ENCODE results near the gene REXO2. TPM values are rescaled to one million over a fixed set of nuclear protein-coding genes. Genes with fewer than 3 reads are reported as not detected.

Gene REXO2
- total RNA-seq, 2 experiments from 2014 or later, result 73.4 to 77.7 TPM

DNA sequence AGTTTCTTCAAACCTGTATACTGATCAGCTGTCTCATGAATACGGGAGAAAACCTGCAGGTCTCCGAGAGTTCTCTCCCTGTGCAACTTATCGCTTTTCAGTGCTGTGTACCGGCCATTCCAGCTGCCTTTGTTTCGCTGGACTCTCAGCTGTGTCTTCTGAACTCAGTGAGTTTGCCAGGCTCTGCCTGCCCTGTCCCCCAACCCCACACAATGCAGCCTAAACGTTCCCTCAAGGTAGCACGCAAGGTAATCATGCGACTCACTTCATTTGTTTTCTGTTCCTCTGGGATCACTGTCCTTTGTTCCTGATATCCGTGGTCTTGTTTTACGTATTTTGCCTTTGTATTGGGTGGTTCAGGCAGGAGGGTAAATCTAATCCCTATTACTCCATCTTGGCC lies 25.3 kb upstream of the REXO2 start:
- H3K27me3 Mint-ChIP-seq, result no peaks in the 10 kb centered on the region
- no peak overlapping the region for H3K4me3 Mint-ChIP-seq
- no peaks in the 10 kb centered on the region for H3K9me3 Mint-ChIP-seq
- ChIA-PET CTCF (no interaction called here), POLR2A (no interaction called here)
- H3K36me3 Mint-ChIP-seq (ENCODE audit: low read depth), result peaks cover 17% of the 10 kb centered on the region
- DNase-seq, result no peak
- no peak overlapping the region for H3K27ac Mint-ChIP-seq
- peaks cover 5% of the 10 kb centered on the region for H3K4me1 Mint-ChIP-seq

DNA sequence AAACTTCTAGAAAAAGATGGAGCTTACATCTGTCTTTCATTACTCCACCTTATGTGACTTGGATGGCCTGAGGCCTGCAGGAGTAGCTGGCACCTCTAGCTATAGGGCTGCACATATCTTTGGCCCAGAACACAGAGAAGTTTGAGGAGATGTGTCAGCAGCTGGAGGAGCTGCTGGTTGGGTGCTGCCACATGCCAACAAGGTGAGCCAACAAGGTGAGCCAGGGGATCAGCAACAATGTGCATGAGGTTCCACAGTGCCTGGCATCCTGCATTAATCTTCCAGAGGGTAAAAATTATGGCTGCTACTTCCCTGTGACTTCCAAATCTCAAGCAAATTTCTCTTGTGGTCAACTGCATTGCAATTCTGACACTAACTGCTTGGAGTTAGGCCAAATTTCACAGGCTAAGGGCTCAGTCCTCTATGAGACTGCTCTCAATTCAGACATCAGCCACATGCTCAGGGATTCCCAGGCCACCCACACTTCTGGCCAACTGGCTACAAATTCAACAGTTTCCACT lies 22.8 kb upstream of the REXO2 start:
- peaks cover 2% of the 10 kb centered on the region for H3K36me3 Mint-ChIP-seq (ENCODE audit: low read depth)
- H3K9me3 Mint-ChIP-seq, result no peaks in the 10 kb centered on the region
- DNase-seq, result no peak
- no peak overlapping the region for H3K4me3 Mint-ChIP-seq
- ChIA-PET CTCF (interaction anchor here (0.6 kb wide), 1 partner anchor 26 kb away, joined by 4 read pairs; no protein-coding TSS in a partner anchor), POLR2A (no interaction called here)
- H3K27ac Mint-ChIP-seq, result no peak overlapping the region
- peaks cover 1% of the 10 kb centered on the region for H3K4me1 Mint-ChIP-seq
- no peaks in the 10 kb centered on the region for H3K27me3 Mint-ChIP-seq

DNA sequence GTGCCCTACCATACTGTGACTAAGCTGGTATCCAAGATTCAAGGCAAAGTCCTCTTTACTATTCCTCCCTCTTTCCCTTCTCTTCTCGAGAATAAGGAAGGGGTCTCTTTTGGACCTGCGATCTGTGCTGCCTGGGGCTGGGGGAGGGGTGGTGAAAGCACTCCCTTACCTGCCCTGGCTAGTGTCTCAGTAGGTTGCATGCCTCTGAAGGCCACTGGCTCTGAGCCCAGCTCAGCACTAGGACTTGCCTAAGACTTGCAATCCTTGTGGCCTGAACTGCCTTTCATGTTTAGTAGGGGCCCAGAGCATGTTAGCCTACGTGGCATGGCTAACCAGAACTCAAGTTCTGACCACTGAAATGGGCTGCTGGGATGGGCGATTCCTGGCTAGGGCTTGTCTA lies 13.0 kb upstream of the REXO2 start:
- H3K9me3 Mint-ChIP-seq, result peaks cover 3% of the 10 kb centered on the region
- H3K4me3 Mint-ChIP-seq, result no peak overlapping the region
- H3K4me1 Mint-ChIP-seq, result peaks cover 7% of the 10 kb centered on the region
- H3K36me3 Mint-ChIP-seq (ENCODE audit: low read depth), result peaks cover 4% of the 10 kb centered on the region
- H3K27ac Mint-ChIP-seq, result no peak overlapping the region
- ChIA-PET POLR2A (no interaction called here), CTCF (interaction anchor here (1.1 kb wide), 1 partner anchor 13 kb away, joined by 4 read pairs; the partner anchor contains the start of gene REXO2)
- H3K27me3 Mint-ChIP-seq, result peaks cover 1% of the 10 kb centered on the region
- DNase-seq, result no peak

DNA sequence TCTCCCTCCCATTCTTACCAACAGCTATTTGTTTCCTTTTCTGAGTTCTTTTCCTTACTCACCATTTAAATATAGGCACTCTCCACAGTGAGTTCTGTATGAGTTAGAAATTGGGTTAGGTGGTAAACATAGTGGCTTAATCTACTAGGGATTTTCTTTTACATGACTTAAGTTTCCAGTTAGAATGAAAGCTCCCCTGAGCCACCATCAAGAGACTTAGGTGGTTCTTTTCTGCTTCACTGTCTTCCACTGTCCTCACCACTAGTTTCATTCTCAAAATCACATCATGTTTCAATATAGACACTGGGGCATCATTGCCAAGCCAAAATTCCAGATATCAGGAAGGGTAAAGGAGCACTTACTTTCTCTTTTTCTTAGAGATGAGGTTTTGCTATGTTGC lies 9.0 kb upstream of the REXO2 start:
- POLR2A ChIA-PET, result no interaction called here
- CTCF ChIA-PET, result interaction anchor here (0.6 to 2.0 kb wide), 3 partner anchors 20 to 27 kb away, joined by 3 to 4 read pairs (median 3); no protein-coding TSS in a partner anchor
- DNase-seq, result no peak
- peaks cover 7% of the 10 kb centered on the region for H3K4me1 Mint-ChIP-seq
- no peaks in the 10 kb centered on the region for H3K36me3 Mint-ChIP-seq (ENCODE audit: low read depth)
- H3K9me3 Mint-ChIP-seq, result no peaks in the 10 kb centered on the region
- no peaks in the 10 kb centered on the region for H3K27me3 Mint-ChIP-seq
- H3K4me3 Mint-ChIP-seq, result no peak overlapping the region
- H3K27ac Mint-ChIP-seq, result no peak overlapping the region

DNA sequence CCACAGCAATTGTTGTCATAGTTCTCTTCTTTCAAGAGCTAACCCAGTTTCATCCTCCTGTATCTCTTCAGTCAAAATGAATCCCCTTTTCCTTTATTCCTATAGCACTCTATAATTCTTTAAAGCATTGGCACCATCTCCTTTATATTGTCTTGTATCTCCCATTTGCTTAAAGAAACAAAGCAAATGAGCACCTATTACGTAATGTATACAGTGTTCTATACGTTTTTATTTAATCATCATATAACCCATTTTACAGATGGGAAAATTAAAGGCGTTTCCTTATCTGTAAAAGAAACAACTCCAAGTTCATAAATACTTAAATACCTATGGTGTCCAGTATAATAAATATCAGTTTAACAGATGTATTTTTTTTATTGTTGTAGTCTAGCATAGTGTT lies 6.4 kb upstream of the REXO2 start:
- H3K27me3 Mint-ChIP-seq, result no peaks in the 10 kb centered on the region
- CTCF ChIA-PET, result no interaction called here
- no peaks in the 10 kb centered on the region for H3K36me3 Mint-ChIP-seq (ENCODE audit: low read depth)
- no peaks in the 10 kb centered on the region for H3K9me3 Mint-ChIP-seq
- no peak for DNase-seq
- no peak overlapping the region for H3K4me3 Mint-ChIP-seq
- POLR2A ChIA-PET, result no interaction called here
- H3K27ac Mint-ChIP-seq, result no peak overlapping the region
- peaks cover 9% of the 10 kb centered on the region for H3K4me1 Mint-ChIP-seq

DNA sequence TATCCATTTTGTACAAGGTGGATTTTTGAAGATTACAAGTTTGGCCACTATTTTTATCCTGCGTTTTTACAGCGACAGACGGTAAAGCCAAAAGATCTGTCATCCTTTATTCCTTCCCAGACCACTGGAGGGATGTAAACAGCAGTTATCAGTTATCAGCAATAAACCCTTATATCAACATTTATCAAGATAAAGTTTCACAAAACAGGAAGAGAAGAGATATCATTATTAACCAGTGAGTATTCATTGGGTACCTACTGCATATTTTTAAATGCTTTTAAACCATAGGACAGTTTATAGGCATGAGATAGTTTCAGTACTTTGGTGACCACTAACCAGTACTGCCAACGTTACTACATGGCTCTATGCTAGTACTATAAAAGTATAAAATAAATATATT lies 5.9 kb upstream of the REXO2 start:
- H3K27ac Mint-ChIP-seq, result no peak overlapping the region
- H3K4me1 Mint-ChIP-seq, result peaks cover 12% of the 10 kb centered on the region
- no peak overlapping the region for H3K4me3 Mint-ChIP-seq
- no peaks in the 10 kb centered on the region for H3K27me3 Mint-ChIP-seq
- no peaks in the 10 kb centered on the region for H3K36me3 Mint-ChIP-seq (ENCODE audit: low read depth)
- ChIA-PET POLR2A (no interaction called here), CTCF (no interaction called here)
- no peaks in the 10 kb centered on the region for H3K9me3 Mint-ChIP-seq
- no peak for DNase-seq

DNA sequence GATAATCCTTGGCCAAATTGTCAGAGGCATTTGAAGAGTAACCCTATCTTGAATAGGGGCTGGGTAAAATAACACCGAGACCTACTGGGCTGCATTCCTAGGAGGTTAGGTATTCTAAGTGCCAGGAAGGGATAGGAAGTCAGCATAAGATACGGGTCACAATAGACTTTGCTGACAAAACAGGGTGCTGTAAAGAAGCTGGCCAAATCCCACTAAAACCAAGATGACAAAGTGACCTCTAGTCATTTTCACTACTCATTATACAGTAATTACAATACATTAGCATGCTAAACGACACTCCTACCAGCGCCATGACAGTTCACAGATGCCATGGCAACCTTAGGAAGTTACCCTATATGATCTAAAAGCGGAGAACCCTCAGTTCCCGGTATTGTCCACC lies 964 bp upstream of the REXO2 start:
- peaks cover 34% of the 10 kb centered on the region for H3K4me1 Mint-ChIP-seq
- no peaks in the 10 kb centered on the region for H3K9me3 Mint-ChIP-seq
- ChIA-PET POLR2A (no interaction called here), CTCF (interaction anchor here (0.8 kb wide), 1 partner anchor 28 kb away, joined by 3 read pairs; no protein-coding TSS in a partner anchor)
- H3K27me3 Mint-ChIP-seq, result no peaks in the 10 kb centered on the region
- H3K27ac Mint-ChIP-seq, result no peak overlapping the region
- H3K36me3 Mint-ChIP-seq (ENCODE audit: low read depth), result peaks cover 6% of the 10 kb centered on the region
- H3K4me3 Mint-ChIP-seq, result no peak overlapping the region
- DNase-seq, result no peak

DNA sequence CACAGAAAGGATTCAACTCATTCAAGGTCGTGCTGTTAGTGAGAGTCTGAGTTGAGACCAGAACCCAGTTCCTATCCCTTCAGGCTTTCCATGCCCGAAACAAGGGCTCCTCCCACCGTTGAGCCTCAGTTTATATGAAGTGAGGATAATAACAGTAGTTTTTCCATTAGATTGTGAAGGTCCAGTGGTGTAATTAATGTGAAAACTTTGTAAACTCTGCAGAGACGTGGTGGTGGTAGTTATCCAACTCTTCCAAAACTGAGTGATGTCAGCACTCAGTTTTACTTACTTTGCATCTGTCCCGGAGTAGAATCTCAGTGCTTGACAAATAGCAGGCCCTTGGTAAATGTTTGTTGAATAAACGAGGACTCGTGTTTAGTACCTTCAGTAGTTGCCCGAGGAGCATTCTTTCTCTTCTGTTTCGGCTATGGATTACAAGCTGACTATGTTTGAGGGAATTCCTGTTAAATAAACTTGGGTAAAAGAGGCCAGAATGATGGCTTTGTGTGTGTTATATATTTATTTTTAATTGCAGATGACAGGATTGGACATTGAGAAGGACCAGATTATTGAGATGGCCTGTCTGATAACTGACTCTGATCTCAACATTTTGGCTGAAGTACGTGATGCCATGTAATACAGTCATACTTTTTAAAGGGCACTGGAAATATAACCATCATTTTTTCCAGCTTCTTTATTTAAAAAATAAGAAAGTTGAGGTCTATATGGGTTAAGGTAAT lies 1.0 kb downstream of the REXO2 start:
- DNase-seq, result no peak
- H3K9me3 Mint-ChIP-seq, result no peaks in the 10 kb centered on the region
- H3K4me3 Mint-ChIP-seq, result peak overlapping the region; percentile 97
- H3K4me1 Mint-ChIP-seq, result peaks cover 34% of the 10 kb centered on the region
- ChIA-PET CTCF (interaction anchor here (0.7 kb wide), 1 partner anchor 15 kb away, joined by 3 read pairs; no protein-coding TSS in a partner anchor), POLR2A (no interaction called here)
- peaks cover 23% of the 10 kb centered on the region for H3K36me3 Mint-ChIP-seq (ENCODE audit: low read depth)
- H3K27ac Mint-ChIP-seq, result peak overlapping the region; percentile 93
- H3K27me3 Mint-ChIP-seq, result no peaks in the 10 kb centered on the region

DNA sequence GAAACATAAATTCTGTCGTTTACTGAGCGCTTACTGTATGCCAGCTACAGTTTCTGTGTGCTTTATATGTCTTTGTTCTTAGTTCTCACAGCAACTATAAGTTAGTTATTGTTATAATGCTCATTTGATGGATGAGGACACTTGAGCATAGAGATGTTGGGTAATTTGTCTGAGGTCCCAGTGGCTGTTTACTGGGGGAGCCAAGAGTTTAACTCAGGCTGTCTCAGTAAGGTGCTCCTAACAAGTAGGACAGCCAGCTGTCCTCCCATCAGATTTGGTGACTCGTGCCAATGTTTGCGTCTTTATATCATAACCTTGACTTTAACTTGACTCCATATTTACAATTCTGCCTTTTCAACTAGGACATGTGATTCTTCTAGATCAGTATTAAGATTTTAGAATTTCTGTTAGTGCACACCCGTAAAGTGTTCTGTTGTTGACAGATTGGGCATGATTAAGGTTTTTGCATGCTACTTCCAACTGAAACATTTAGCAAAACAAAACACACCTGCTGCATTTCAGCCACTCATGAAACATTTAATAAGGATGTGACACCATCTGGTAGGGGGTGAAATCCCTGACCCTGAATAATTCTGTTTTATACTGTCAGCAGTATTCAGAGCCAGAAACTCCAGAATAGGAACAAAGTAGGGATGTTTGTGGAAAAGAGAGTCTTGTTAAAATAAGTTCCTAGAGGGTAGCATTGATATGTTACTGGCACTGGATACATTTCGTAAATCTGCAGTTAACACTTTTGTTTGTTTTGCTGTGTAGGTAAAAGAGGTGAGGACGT lies 1.9 kb downstream of the REXO2 start:
- CTCF ChIA-PET, result no interaction called here
- H3K36me3 Mint-ChIP-seq (ENCODE audit: low read depth), result peaks cover 26% of the 10 kb centered on the region
- DNase-seq, result no peak
- H3K4me3 Mint-ChIP-seq, result no peak overlapping the region
- POLR2A ChIA-PET, result no interaction called here
- H3K4me1 Mint-ChIP-seq, result peaks cover 34% of the 10 kb centered on the region
- H3K27me3 Mint-ChIP-seq, result no peaks in the 10 kb centered on the region
- H3K9me3 Mint-ChIP-seq, result no peaks in the 10 kb centered on the region
- no peak overlapping the region for H3K27ac Mint-ChIP-seq

DNA sequence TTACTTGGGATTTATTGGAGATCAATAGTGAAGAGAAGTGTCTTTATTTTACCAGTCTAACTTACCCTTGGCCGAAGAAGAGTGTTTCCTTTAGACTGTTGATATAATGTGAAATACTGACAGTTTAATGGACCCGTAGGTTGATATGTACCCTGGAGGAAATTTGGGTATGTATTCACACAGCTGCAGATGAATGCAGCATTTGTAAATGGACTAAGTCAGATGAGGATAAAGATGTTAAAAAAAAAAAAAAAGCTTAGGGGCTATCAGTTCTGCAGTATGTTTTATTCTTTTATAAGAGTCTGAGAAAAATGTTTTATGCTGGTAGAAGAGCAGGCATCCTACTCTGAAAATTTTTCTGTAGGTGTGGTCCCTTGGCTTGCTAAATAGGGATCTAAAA lies 2.7 kb downstream of the REXO2 start:
- H3K27me3 Mint-ChIP-seq, result no peaks in the 10 kb centered on the region
- no peak for DNase-seq
- no peak overlapping the region for H3K4me3 Mint-ChIP-seq
- POLR2A ChIA-PET, result no interaction called here
- peaks cover 32% of the 10 kb centered on the region for H3K36me3 Mint-ChIP-seq (ENCODE audit: low read depth)
- no peak overlapping the region for H3K27ac Mint-ChIP-seq
- no peaks in the 10 kb centered on the region for H3K9me3 Mint-ChIP-seq
- CTCF ChIA-PET, result no interaction called here
- peaks cover 37% of the 10 kb centered on the region for H3K4me1 Mint-ChIP-seq

DNA sequence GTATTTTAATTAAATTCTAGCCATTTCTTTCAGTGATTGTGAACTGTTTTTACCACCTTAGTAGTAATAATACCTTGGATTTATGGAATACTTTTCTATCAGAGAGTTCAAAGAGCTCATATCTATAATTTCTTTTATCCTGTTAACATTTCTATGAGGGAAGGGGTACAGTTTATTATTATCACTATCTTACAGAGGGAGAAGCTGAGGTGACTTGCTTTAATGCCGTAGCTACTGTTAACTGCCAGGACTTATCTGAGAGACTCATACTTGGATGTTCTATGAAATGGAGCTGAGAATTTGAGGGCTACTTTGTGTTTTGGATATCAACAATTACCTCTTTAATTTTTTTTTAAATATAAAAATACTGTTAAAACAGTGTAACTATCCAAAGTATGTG lies 3.3 kb downstream of the REXO2 start:
- peaks cover 38% of the 10 kb centered on the region for H3K36me3 Mint-ChIP-seq (ENCODE audit: low read depth)
- ChIA-PET POLR2A (no interaction called here), CTCF (interaction anchor here (0.6 kb wide), 1 partner anchor 26 kb away, joined by 4 read pairs; no protein-coding TSS in a partner anchor)
- H3K27me3 Mint-ChIP-seq, result no peaks in the 10 kb centered on the region
- H3K4me1 Mint-ChIP-seq, result peaks cover 39% of the 10 kb centered on the region
- H3K9me3 Mint-ChIP-seq, result no peaks in the 10 kb centered on the region
- no peak overlapping the region for H3K4me3 Mint-ChIP-seq
- DNase-seq, result no peak
- H3K27ac Mint-ChIP-seq, result no peak overlapping the region

DNA sequence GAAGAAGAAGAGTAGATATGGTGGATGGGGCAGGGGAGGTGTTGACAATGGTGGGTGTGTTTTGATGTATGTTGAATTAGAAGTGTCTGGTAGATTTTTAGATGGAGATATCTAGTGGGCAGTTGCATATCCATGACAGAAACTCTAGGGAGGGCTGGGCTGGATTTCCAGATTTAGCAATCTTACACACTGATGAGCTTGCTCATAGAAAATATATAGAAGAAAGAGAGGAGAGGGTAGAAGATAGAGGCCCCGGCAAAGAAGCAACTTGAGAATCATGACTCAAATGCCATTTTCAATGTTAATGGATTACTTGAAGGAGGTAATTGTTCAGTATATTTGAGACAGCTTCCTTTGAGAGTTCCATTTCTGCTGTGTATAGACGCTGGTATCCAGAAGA lies 8.2 kb downstream of the REXO2 start:
- no peak overlapping the region for H3K4me3 Mint-ChIP-seq
- H3K4me1 Mint-ChIP-seq, result peaks cover 5% of the 10 kb centered on the region
- DNase-seq, result no peak
- H3K36me3 Mint-ChIP-seq (ENCODE audit: low read depth), result peaks cover 55% of the 10 kb centered on the region
- no peaks in the 10 kb centered on the region for H3K9me3 Mint-ChIP-seq
- POLR2A ChIA-PET, result no interaction called here
- H3K27me3 Mint-ChIP-seq, result no peaks in the 10 kb centered on the region
- no peak overlapping the region for H3K27ac Mint-ChIP-seq
- CTCF ChIA-PET, result no interaction called here

DNA sequence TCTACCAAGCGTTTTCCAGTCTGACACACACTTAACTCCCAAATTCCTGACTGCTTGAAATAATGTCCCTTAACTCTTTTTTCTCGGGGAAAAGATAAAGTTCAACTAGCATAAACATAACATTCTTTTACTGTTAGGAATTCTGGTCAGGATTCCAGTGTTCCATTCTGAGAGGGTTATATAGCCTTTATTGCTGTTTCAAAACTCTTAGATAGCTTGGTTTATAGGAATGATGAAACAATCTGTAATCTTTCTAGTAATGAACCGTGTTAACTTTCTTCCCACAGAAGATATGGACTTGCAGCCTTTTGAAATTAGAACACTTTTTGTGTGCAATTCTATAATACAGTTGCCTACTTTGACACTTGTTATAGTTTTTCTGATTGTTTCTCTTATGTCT lies 8.6 kb downstream of the REXO2 start:
- no peak overlapping the region for H3K4me3 Mint-ChIP-seq
- peaks cover 56% of the 10 kb centered on the region for H3K36me3 Mint-ChIP-seq (ENCODE audit: low read depth)
- ChIA-PET CTCF (no interaction called here), POLR2A (no interaction called here)
- no peak overlapping the region for H3K27ac Mint-ChIP-seq
- peaks cover 5% of the 10 kb centered on the region for H3K4me1 Mint-ChIP-seq
- no peak for DNase-seq
- no peaks in the 10 kb centered on the region for H3K9me3 Mint-ChIP-seq
- no peaks in the 10 kb centered on the region for H3K27me3 Mint-ChIP-seq

Data from activated CD4-positive, alpha-beta T cell treated with anti-CD3 and anti-CD28 coated beads, Interleukin-2, amount 10 ng/mL, durations not matched to agents 7 days and 5 days (primary cell).